Measurements from ENCODE around the gene ARHGAP44. TPM values are rescaled to one million over a fixed set of nuclear protein-coding genes. Genes with fewer than 3 reads are reported as not detected.
A peak's percentile ranks its signal among the peaks of the same experiment; 100 is the strongest.

The ARHGAP44 gene
- total RNA-seq, 6 donors from 2014 or later, result 36.3 to 56.4 (median 41.8) TPM

GRCh38 chr17:12998874-12999273 is 209.6 kb downstream of the ARHGAP44 start:
- TF ChIP-seq POLR2A (IDR thresholded peaks at IDR 0.05), result no peak
- no peak for TF ChIP-seq POLR2AphosphoS5 (IDR thresholded peaks at IDR 0.05)
- no peak for TF ChIP-seq EP300 (IDR thresholded peaks at IDR 0.05)
- H3K9me3 ChIP-seq, result no peaks in the 10 kb centered on the region
- peaks cover 42 to 98% (median 96%) of the 10 kb centered on the region in 4 donors for H3K36me3 ChIP-seq
- ATAC-seq (ENCODE audit: low FRiP score in 2 of 2) (no peak), DNase-seq (no peak)
- H3K4me1 ChIP-seq, result peaks cover 0 to 15% (median 2%) of the 10 kb centered on the region in 4 donors
- WGBS, 2 donors, result 98% methylated on average over 5 of the region's 5 CpGs
- H3K27ac ChIP-seq, result no peak overlapping the region
- no peak overlapping the region for H3K4me3 ChIP-seq
- H3K27me3 ChIP-seq, result no peaks in the 10 kb centered on the region

- peaks cover 0 to 15% (median 2%) of the 10 kb centered on the region in 4 donors for H3K4me1 ChIP-seq
- ATAC-seq (ENCODE audit: low FRiP score in 2 of 2), result no peak
- H3K4me3 ChIP-seq, result no peak overlapping the region
- peaks cover 31 to 98% (median 96%) of the 10 kb centered on the region in 4 donors for H3K36me3 ChIP-seq
- whole genome bisulfite sequencing, 2 donors, result 94 to 97% methylated on average over 6 to 8 of the region's 8 CpGs
- DNase-seq, result no peak
- H3K27me3 ChIP-seq, result no peaks in the 10 kb centered on the region
- no peak overlapping the region for H3K27ac ChIP-seq
- no peaks in the 10 kb centered on the region for H3K9me3 ChIP-seq
- TF ChIP-seq EP300 (IDR thresholded peaks at IDR 0.05), result no peak
- TF ChIP-seq CTCF (IDR thresholded peaks at IDR 0.05), result no peak
- TF ChIP-seq POLR2AphosphoS5 (IDR thresholded peaks at IDR 0.05), result no peak
- no peak for TF ChIP-seq POLR2A (IDR thresholded peaks at IDR 0.05)
Observed at GRCh38 chr17:13000561-13000960, 211.3 kb downstream of the ARHGAP44 start.

GRCh38 chr17:13001991-13002615 is 212.8 kb downstream of the ARHGAP44 start:
- Histone ChIP-seq H3K4me3 (no peak overlapping the region), H3K36me3 (peaks cover 18 to 96% (median 89%) of the 10 kb centered on the region in 4 donors), H3K27me3 (no peaks in the 10 kb centered on the region), H3K9me3 (no peaks in the 10 kb centered on the region), H3K27ac (peak overlapping the region in 1 of 4 donors; percentile 2), H3K4me1 (peaks cover 0 to 15% (median 2%) of the 10 kb centered on the region in 4 donors)
- no peak for TF ChIP-seq POLR2AphosphoS5 (IDR thresholded peaks at IDR 0.05)
- no peak for TF ChIP-seq CTCF (IDR thresholded peaks at IDR 0.05)
- TF ChIP-seq EP300 (IDR thresholded peaks at IDR 0.05), result no peak
- TF ChIP-seq POLR2A (IDR thresholded peaks at IDR 0.05), result no peak
- DNase-seq (no peak), ATAC-seq (ENCODE audit: low FRiP score in 2 of 2) (no peak)
- WGBS, 2 donors, result 74 to 77% methylated on average over 15 of the region's 15 CpGs

GRCh38 chr17:13002761-13003453 is 213.6 kb downstream of the ARHGAP44 start:
- peak; percentile 69 to 85 for ATAC-seq (ENCODE audit: low FRiP score in 2 of 2)
- TF ChIP-seq CTCF (IDR thresholded peaks at IDR 0.05) (peak; percentile 61 to 78 (median 73)), POLR2A (IDR thresholded peaks at IDR 0.05) (no peak)
- peaks cover 0 to 15% (median 2%) of the 10 kb centered on the region in 4 donors for H3K4me1 ChIP-seq
- H3K27me3 ChIP-seq, result no peaks in the 10 kb centered on the region
- no peak overlapping the region for H3K27ac ChIP-seq
- no peaks in the 10 kb centered on the region for H3K9me3 ChIP-seq
- no peak overlapping the region for H3K4me3 ChIP-seq
- peaks cover 20 to 96% (median 89%) of the 10 kb centered on the region in 4 donors for H3K36me3 ChIP-seq
- DNase-seq, result peak in 1 of 2 donors; percentile 66
- 54 to 55% methylated on average over 15 of the region's 15 CpGs for WGBS, 2 donors

GRCh38 chr17:13003454-13003851 is 214.2 kb downstream of the ARHGAP44 start:
- H3K27me3 ChIP-seq, result no peaks in the 10 kb centered on the region
- no peaks in the 10 kb centered on the region for H3K9me3 ChIP-seq
- peaks cover 14 to 96% (median 88%) of the 10 kb centered on the region in 4 donors for H3K36me3 ChIP-seq
- DNase-seq (peak in 1 of 2 donors; percentile 52), ATAC-seq (ENCODE audit: low FRiP score in 2 of 2) (peak; percentile 17 to 30)
- no peak overlapping the region for H3K4me3 ChIP-seq
- TF ChIP-seq EP300 (IDR thresholded peaks at IDR 0.05) (no peak), CTCF (IDR thresholded peaks at IDR 0.05) (peak in 1 of 6 experiments; percentile 4)
- peaks cover 0 to 15% (median 2%) of the 10 kb centered on the region in 4 donors for H3K4me1 ChIP-seq
- 76 to 95% methylated on average over 3 to 5 of the region's 9 CpGs for WGBS, 2 donors
- H3K27ac ChIP-seq, result no peak overlapping the region
